ENCODE results near the gene ZMYM2.

The ZMYM2 gene

GRCh38 chr13:20130652-20131051 is 172.1 kb downstream of the ZMYM2 start:
- no peak for DNase-seq (ENCODE audit: extremely low read depth in 1 of 2, low read depth in 1 of 2)

- no peak for DNase-seq (ENCODE audit: extremely low read depth in 1 of 2, low read depth in 1 of 2)
Measured at GRCh38 chr13:20131057-20131832, 172.7 kb downstream of the ZMYM2 start.

- no peak for DNase-seq (ENCODE audit: extremely low read depth in 1 of 2, low read depth in 1 of 2)
Measured at GRCh38 chr13:20132052-20132634, 173.6 kb downstream of the ZMYM2 start.

GRCh38 chr13:20134732-20135131 is 176.2 kb downstream of the ZMYM2 start:
- DNase-seq (ENCODE audit: extremely low read depth in 1 of 2, low read depth in 1 of 2), result no peak

GRCh38 chr13:20136781-20137703 is 178.5 kb downstream of the ZMYM2 start:
- no peak for DNase-seq (ENCODE audit: extremely low read depth in 1 of 2, low read depth in 1 of 2)

GRCh38 chr13:20137875-20138274 is 179.3 kb downstream of the ZMYM2 start:
- no peak for DNase-seq (ENCODE audit: extremely low read depth in 1 of 2, low read depth in 1 of 2)

GRCh38 chr13:20140487-20140886 is 182.0 kb downstream of the ZMYM2 start:
- no peak for DNase-seq (ENCODE audit: extremely low read depth in 1 of 2, low read depth in 1 of 2)
